ENCODE data around the gene FER.

GRCh38 chr5:109060378-109061025, 312.8 kb downstream of the FER start:
- TF ChIP-seq REST (IDR thresholded peaks at IDR 0.05; ENCODE audit: low read depth, low read length), result no peak
- no peak for TF ChIP-seq EP300 (IDR thresholded peaks at IDR 0.05; ENCODE audit: borderline replicate concordance in 1 of 2, low read depth in 1 of 2, low read length in 1 of 2)
- TF ChIP-seq IRF3 (IDR thresholded peaks at IDR 0.05; ENCODE audit: low read depth, low read length), result no peak
- no peak for TF ChIP-seq NRF1 (IDR thresholded peaks at IDR 0.05; ENCODE audit: low read depth, low read length)
- TF ChIP-seq SIN3A (IDR thresholded peaks at IDR 0.05; ENCODE audit: borderline replicate concordance, low read depth, low read length), result no peak
